ENCODE data around the gene SPAG4.

SPAG4 gene

DNA sequence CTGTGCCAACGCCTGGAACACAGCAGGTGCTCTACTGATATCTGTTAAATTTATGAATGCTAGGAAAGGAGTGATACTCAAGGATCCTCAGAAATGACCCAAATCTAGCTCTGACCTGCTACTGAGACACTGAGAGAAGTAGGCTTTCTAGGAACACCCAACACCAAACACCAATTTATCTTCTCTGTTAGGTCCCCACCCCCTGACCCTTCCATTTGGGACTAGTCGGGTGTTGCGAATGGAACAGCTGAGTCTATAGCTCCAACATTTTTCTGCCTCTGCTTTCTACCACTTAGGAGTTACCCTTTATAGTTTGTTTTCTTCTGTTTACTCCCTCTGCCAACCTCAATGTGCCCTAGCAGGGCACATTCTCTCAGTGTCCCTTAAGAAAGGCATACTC is 25.1 kb downstream of the SPAG4 start:
- Histone ChIP-seq H3K4me1 (ENCODE audit: control insufficient read depth in 1 of 2, insufficient read depth in 2 of 2, low read length in 2 of 2) (no peaks in the 10 kb centered on the region), H2BK5ac (ENCODE audit: low read depth, low read length, poor library complexity) (no peak overlapping the region), H4K12ac (ENCODE audit: low read depth, low read length) (no peak overlapping the region), H3K4me3 (ENCODE audit: low read depth, low read length) (no peak overlapping the region), H2AFZ (ENCODE audit: insufficient read depth, low read length, poor library complexity) (no peak overlapping the region), H2BK12ac (ENCODE audit: low read length) (no peak overlapping the region), H3K9me3 (ENCODE audit: insufficient read depth, low read depth, low read length) (no peaks in the 10 kb centered on the region), H4K91ac (ENCODE audit: low read depth, low read length) (no peak overlapping the region), H2BK120ac (ENCODE audit: insufficient read depth, low read length, poor library complexity) (no peak overlapping the region), H3K9ac (ENCODE audit: low read length) (no peak overlapping the region), H3K4ac (ENCODE audit: low read depth, low read length) (no peak overlapping the region), H3K23ac (ENCODE audit: low read length) (no peak overlapping the region), H4K8ac (ENCODE audit: low read depth, low read length) (no peak overlapping the region), H3K36me3 (ENCODE audit: control insufficient read depth in 1 of 2, insufficient read depth in 2 of 2, low read length in 2 of 2) (no peaks in the 10 kb centered on the region), H3K14ac (ENCODE audit: low read length) (no peak overlapping the region), H3K27ac (ENCODE audit: low read depth, low read length) (no peak overlapping the region), H3K27me3 (ENCODE audit: insufficient read depth, low read length) (no peaks in the 10 kb centered on the region), H2AK5ac (ENCODE audit: low read length) (no peak overlapping the region), H3K79me2 (ENCODE audit: control insufficient read depth, insufficient read depth, low read length, poor library complexity) (peaks cover 2% of the 10 kb centered on the region), H3K18ac (ENCODE audit: low read length) (no peak overlapping the region), H3K4me2 (ENCODE audit: low read length) (no peak overlapping the region), H3K79me1 (ENCODE audit: low read length) (no peaks in the 10 kb centered on the region)
- WGBS (ENCODE audit: extremely low coverage, insufficient coverage, insufficient read length): no CpG with 5 or more reads among the region's 3 CpGs
- no peak for DNase-seq

DNA sequence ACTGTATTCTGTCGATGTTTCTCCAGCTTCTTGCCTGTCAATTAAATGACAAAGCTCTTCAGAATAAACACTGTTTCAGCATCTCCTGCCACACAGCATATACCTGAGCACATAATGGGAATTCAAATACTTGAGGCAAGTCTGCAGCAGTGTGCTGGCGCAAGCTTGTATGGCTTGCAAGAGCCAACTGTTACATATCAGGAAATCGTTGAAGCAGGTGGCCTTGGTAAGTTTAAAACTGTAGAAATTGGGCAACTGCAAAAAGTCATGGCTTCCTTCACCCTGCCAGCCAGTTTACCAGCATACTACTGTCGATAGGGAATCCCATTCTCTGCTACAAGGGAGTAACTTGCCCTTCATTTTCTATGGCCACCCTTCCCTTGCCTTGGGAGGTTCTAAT is 26.1 kb downstream of the SPAG4 start:
- Histone ChIP-seq H4K8ac (ENCODE audit: low read depth, low read length) (no peak overlapping the region), H2AK5ac (ENCODE audit: low read length) (no peak overlapping the region), H3K4me2 (ENCODE audit: low read length) (no peak overlapping the region), H3K79me1 (ENCODE audit: low read length) (no peaks in the 10 kb centered on the region), H3K36me3 (ENCODE audit: control insufficient read depth in 1 of 2, insufficient read depth in 2 of 2, low read length in 2 of 2) (no peaks in the 10 kb centered on the region), H2BK12ac (ENCODE audit: low read length) (no peak overlapping the region), H3K9ac (ENCODE audit: low read length) (no peak overlapping the region), H3K4ac (ENCODE audit: low read depth, low read length) (no peak overlapping the region), H4K91ac (ENCODE audit: low read depth, low read length) (no peak overlapping the region), H3K23ac (ENCODE audit: low read length) (no peak overlapping the region), H3K4me3 (ENCODE audit: low read depth, low read length) (no peak overlapping the region), H3K79me2 (ENCODE audit: control insufficient read depth, insufficient read depth, low read length, poor library complexity) (peaks cover 2% of the 10 kb centered on the region), H4K12ac (ENCODE audit: low read depth, low read length) (no peak overlapping the region), H2BK120ac (ENCODE audit: insufficient read depth, low read length, poor library complexity) (no peak overlapping the region), H3K4me1 (ENCODE audit: control insufficient read depth in 1 of 2, insufficient read depth in 2 of 2, low read length in 2 of 2) (no peaks in the 10 kb centered on the region), H3K27me3 (ENCODE audit: insufficient read depth, low read length) (no peaks in the 10 kb centered on the region), H2AFZ (ENCODE audit: insufficient read depth, low read length, poor library complexity) (no peak overlapping the region), H3K14ac (ENCODE audit: low read length) (no peak overlapping the region), H3K9me3 (ENCODE audit: insufficient read depth, low read depth, low read length) (no peaks in the 10 kb centered on the region), H3K27ac (ENCODE audit: low read depth, low read length) (no peak overlapping the region), H2BK5ac (ENCODE audit: low read depth, low read length, poor library complexity) (no peak overlapping the region), H3K18ac (ENCODE audit: low read length) (no peak overlapping the region)
- DNase-seq: no peak
- no CpG with 5 or more reads among the region's 4 CpGs for WGBS (ENCODE audit: extremely low coverage, insufficient coverage, insufficient read length)

DNA sequence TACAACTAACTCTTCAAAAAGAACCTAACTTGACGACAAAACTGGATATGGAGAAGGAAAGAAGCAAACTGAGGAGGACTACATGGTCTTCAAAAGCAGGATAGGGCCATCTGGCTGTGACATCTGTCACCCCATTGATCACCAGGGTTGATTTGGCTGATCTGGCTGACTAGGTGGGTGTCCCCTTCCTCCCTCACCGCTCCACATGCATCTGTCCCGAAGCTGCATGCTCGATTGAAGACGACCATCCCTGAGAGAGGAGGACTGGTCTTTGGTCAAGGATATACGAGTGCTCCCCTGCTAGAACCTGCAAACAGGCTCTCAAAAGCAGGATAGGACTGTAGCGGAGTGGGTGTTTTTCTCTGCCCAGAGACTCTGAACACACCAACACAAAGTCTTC is 27.4 kb downstream of the SPAG4 start:
- Histone ChIP-seq H3K9ac (ENCODE audit: low read length) (no peak overlapping the region), H3K4me1 (ENCODE audit: control insufficient read depth in 1 of 2, insufficient read depth in 2 of 2, low read length in 2 of 2) (no peaks in the 10 kb centered on the region), H4K12ac (ENCODE audit: low read depth, low read length) (no peak overlapping the region), H3K79me1 (ENCODE audit: low read length) (no peaks in the 10 kb centered on the region), H3K4ac (ENCODE audit: low read depth, low read length) (peak overlapping the region; percentile 40), H3K79me2 (ENCODE audit: control insufficient read depth, insufficient read depth, low read length, poor library complexity) (peaks cover 4% of the 10 kb centered on the region), H2BK12ac (ENCODE audit: low read length) (no peak overlapping the region), H2BK120ac (ENCODE audit: insufficient read depth, low read length, poor library complexity) (no peak overlapping the region), H3K23ac (ENCODE audit: low read length) (no peak overlapping the region), H4K8ac (ENCODE audit: low read depth, low read length) (no peak overlapping the region), H3K9me3 (ENCODE audit: insufficient read depth, low read depth, low read length) (no peaks in the 10 kb centered on the region), H3K4me3 (ENCODE audit: low read depth, low read length) (no peak overlapping the region), H2AFZ (ENCODE audit: insufficient read depth, low read length, poor library complexity) (no peak overlapping the region), H2AK5ac (ENCODE audit: low read length) (no peak overlapping the region), H3K18ac (ENCODE audit: low read length) (peak overlapping the region; percentile 40), H4K91ac (ENCODE audit: low read depth, low read length) (no peak overlapping the region), H3K14ac (ENCODE audit: low read length) (no peak overlapping the region), H2BK5ac (ENCODE audit: low read depth, low read length, poor library complexity) (no peak overlapping the region), H3K36me3 (ENCODE audit: control insufficient read depth in 1 of 2, insufficient read depth in 2 of 2, low read length in 2 of 2) (no peaks in the 10 kb centered on the region), H3K4me2 (ENCODE audit: low read length) (no peak overlapping the region), H3K27ac (ENCODE audit: low read depth, low read length) (no peak overlapping the region), H3K27me3 (ENCODE audit: insufficient read depth, low read length) (no peaks in the 10 kb centered on the region)
- DNase-seq: no peak
- no CpG with 5 or more reads among the region's 7 CpGs for WGBS (ENCODE audit: extremely low coverage, insufficient coverage, insufficient read length)

DNA sequence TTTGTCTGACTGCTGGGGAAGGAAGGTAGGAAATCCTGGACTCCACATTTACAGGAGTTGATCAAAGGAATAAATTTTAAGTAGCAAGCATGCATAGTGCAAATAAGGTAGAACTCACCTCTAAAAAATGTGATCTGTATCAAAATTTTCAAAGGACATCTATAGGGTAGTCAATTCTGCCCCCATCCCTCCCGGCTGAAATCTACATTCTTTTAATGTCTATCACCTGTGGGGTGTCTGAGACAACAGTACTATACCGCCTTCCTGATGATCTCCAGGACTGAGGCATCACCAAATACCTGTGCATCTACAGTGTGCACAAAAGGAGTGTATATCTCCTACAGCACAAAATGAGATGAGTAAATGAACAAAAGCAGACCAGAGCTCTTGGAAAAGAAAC is 29.2 kb downstream of the SPAG4 start:
- H3K9me3 ChIP-seq (ENCODE audit: insufficient read depth, low read depth, low read length): no peaks in the 10 kb centered on the region
- no peaks in the 10 kb centered on the region for H3K79me1 ChIP-seq (ENCODE audit: low read length)
- no peak overlapping the region for H3K27ac ChIP-seq (ENCODE audit: low read depth, low read length)
- no peaks in the 10 kb centered on the region for H3K36me3 ChIP-seq (ENCODE audit: control insufficient read depth in 1 of 2, insufficient read depth in 2 of 2, low read length in 2 of 2)
- H3K4ac ChIP-seq (ENCODE audit: low read depth, low read length): no peak overlapping the region
- no peak overlapping the region for H3K18ac ChIP-seq (ENCODE audit: low read length)
- no peak overlapping the region for H3K23ac ChIP-seq (ENCODE audit: low read length)
- no peak overlapping the region for H3K9ac ChIP-seq (ENCODE audit: low read length)
- H4K8ac ChIP-seq (ENCODE audit: low read depth, low read length): no peak overlapping the region
- no peak overlapping the region for H2AFZ ChIP-seq (ENCODE audit: insufficient read depth, low read length, poor library complexity)
- H4K91ac ChIP-seq (ENCODE audit: low read depth, low read length): no peak overlapping the region
- H3K4me3 ChIP-seq (ENCODE audit: low read depth, low read length): no peak overlapping the region
- H3K4me2 ChIP-seq (ENCODE audit: low read length): no peak overlapping the region
- no peak overlapping the region for H2BK12ac ChIP-seq (ENCODE audit: low read length)
- peak; percentile 54 to 75 for DNase-seq
- H4K12ac ChIP-seq (ENCODE audit: low read depth, low read length): no peak overlapping the region
- peaks cover 4% of the 10 kb centered on the region for H3K79me2 ChIP-seq (ENCODE audit: control insufficient read depth, insufficient read depth, low read length, poor library complexity)
- no CpG with 5 or more reads among the region's 2 CpGs for WGBS (ENCODE audit: extremely low coverage, insufficient coverage, insufficient read length)
- no peak overlapping the region for H2BK5ac ChIP-seq (ENCODE audit: low read depth, low read length, poor library complexity)
- H3K14ac ChIP-seq (ENCODE audit: low read length): no peak overlapping the region
- no peak overlapping the region for H2BK120ac ChIP-seq (ENCODE audit: insufficient read depth, low read length, poor library complexity)
- H3K4me1 ChIP-seq (ENCODE audit: control insufficient read depth in 1 of 2, insufficient read depth in 2 of 2, low read length in 2 of 2): no peaks in the 10 kb centered on the region
- no peak overlapping the region for H2AK5ac ChIP-seq (ENCODE audit: low read length)
- H3K27me3 ChIP-seq (ENCODE audit: insufficient read depth, low read length): no peaks in the 10 kb centered on the region
